HG03378 (cell line): ENCODE measurements around the gene ACKR4.
A peak's percentile ranks its signal among the peaks of the same experiment; 100 is the strongest.
"Not testable (repeated sequence)": the region's sequence is repeated elsewhere in the genome, so short reads cannot be mapped to it uniquely, and the experiment has no call there.

Experiments
- ATAC-seq: cut with Tn5 transposase; IDR thresholded peaks from one replicate; pipeline ENCODE4 v1.9.1; 2021; ENCODE audit warnings: mild to moderate bottlenecking, moderate library complexity; ENCODE audit not compliant: unreplicated experiment

The ACKR4 gene

DNA sequence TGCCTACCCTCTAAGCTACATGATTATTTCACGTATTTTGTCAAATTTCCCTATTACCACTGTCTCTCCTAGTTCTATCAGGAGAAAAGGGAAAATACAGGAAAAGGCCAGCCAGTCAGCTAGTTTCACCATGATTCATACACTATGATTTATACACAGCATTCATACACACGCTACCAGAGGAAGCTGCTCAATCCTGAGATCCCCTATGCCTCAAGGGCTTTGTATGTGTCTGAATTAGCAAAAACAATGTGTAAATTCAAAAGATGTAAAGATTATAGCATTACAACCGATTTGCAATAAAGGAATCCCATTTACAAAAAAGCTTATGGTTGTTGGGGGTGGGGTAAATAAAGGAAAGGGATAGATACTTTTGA is 3.1 kb upstream of the ACKR4 start:
- no peak for ATAC-seq

DNA sequence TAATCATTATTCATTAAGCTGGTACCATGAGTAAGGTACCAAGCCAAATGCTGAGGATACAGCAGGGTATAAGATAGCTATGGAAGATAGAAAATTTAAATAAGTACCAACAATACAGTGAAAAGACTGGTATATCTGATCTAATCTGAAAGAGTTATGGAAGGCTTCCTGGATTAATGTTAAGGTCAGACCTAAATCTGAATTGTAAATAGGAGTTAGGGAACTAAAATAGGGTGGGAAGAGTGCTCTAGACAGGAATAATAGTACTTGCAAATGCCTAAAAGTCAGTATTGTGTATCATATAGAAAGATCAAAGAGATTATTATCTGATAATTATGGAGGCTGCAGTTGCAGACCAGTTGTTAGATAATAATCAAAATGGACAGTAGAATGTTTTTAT is 2.6 kb upstream of the ACKR4 start:
- no peak for ATAC-seq

DNA sequence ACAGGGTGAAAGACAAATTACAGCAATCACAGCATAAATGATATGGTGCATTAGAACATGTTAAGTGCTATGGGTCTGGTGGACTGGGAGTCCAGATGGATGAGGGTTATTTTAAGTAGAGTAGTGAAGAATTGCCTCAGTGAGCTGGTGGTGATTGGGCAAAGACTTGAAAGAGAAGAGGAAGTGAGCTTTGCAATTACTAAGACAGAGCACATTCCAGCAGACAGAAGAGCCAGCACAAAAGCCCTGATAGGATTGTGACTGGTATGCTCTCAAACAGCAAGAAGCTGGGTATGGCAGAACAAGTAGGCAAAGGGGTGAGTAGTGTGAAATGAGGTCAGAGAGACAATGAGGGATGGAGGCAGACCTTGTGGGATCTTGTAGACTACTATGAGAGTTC is 2.1 kb upstream of the ACKR4 start:
- no peak for ATAC-seq

DNA sequence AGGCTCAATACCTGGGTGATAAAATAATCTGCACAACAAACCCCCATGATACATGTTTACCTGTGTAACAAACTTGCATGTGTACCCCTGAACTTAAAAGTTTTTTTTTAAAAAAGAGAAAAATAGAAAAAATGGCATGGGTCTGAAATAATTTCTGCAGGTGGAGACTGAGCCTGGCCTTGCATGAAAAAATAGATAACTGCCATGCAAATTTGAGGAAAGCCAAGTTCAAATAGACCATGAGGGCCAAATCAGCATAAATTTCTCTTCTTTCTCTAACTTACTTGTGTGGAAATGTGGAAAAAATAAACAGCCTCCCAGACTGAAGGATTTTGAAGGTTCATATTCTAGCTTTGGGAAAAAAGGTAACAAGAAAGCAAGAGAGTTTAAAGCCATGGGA is 744 bp upstream of the ACKR4 start:
- ATAC-seq, result no peak

DNA sequence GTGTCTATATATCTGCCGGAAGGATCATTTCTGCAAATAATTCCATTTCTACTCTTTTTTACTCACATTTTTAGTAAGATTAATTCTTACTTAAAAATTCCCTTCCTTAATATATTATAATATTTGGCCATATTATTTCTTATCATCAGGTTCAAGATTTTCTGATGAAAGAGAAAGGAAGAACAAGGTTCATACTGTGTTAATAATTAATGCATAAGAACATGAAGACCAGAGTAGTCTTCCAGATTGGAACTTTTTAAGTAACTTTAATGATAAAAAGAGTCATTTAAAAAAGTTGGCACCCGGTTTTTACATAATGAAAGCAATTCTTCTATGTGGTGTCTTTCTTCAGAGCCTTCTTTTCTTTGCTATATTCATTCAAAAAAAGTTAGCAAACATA is 590 bp downstream of the ACKR4 start:
- no peak for ATAC-seq

DNA sequence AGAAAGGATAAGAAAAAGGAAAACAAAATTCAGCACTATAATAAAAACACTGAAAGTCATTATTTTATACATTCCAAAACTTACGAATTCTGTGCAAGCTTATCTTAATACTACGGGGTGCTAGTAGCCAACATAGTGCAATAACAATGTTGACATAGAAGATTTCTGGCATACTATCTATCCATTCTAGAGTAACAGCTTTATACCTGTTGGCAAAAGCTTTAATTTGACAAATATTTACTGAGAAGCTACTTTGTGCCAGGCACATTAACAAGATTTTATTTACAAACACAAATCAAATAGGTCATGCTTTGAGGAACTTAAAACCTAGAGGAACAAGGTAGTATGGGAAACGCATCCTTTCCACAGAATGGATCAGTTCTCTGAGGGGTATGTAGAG is 1.1 kb downstream of the ACKR4 start:
- ATAC-seq, result no peak

DNA sequence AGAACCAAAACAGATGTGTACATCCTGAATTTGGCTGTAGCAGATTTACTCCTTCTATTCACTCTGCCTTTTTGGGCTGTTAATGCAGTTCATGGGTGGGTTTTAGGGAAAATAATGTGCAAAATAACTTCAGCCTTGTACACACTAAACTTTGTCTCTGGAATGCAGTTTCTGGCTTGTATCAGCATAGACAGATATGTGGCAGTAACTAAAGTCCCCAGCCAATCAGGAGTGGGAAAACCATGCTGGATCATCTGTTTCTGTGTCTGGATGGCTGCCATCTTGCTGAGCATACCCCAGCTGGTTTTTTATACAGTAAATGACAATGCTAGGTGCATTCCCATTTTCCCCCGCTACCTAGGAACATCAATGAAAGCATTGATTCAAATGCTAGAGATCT is 3.5 kb downstream of the ACKR4 start:
- not testable (repeated sequence) for ATAC-seq

DNA sequence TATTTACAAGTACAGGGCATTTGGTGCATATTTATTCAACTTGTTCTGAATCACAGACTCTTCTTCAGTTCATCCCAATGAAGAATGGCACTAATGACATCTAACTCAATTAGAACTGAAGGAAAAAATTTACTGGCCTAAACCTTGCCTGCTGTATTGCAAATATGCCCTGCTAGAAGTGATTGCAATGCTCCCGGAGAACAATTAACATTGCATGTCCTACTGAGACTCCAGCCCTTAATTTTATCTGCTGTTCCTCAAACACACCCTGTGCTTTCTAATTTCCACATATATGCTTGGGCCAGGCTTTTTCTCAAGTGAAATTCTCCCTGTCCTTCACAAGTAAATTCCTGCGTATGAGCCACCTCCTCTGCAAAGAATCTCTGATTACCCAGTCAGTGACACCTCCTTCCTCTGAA is 8.3 kb downstream of the ACKR4 start:
- ATAC-seq, result no peak

DNA sequence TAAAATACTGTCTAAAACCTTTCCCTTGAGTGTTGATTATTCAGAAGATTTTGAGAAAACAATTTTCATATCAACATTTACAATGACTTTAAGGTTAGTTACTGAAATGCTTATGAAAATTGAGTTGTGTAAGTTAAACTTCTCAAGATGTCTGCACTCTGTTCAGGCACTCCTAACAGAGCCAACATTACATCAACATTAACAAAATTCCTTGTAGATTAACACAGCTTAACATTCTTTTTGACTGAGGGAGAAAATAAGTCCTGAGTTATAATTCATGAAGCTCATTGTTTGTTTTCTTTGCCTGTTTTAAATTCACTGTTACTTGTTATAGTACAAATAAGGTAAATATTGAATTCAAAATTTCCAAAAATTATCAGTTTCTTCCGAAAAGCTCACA is 9.0 kb downstream of the ACKR4 start:
- ATAC-seq, result no peak

DNA sequence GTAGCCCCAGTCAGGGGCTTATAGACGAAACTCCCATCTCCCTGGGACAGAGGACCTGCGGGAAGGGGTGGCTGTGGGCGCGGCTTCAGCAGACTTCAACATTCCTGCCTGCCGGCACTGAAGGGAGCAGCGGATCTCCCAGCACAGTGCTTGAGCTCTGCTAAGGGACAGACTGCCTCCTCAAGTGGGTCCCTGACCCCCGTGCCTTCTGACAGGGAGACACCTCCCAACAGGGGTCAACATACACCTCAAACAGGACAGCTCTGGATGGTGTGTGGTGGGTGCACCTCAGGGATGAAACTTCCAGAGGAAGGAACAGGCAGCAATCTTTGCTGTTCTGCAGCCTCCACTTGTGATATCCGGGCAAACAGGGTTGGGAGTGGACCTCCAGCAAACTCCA is 9.6 kb downstream of the ACKR4 start:
- not testable (repeated sequence) for ATAC-seq

DNA sequence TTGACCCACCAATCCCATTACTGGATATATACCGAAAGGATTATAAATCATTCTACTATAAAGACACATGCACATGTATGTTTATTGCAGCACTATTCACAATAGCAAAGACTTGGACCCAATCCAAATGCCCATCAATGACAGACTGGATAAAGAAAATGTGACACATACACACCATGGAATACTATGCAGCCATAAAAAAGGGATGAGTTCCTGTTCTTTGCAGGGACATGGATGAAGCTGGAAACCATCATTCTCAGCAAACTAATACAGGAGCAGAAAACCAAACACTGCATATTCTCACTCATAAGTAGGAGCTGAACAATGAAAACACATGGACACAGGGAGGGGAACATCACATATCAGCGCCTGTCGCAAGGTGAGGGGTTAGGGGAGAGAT is 18.2 kb downstream of the ACKR4 start:
- not testable (repeated sequence) for ATAC-seq

DNA sequence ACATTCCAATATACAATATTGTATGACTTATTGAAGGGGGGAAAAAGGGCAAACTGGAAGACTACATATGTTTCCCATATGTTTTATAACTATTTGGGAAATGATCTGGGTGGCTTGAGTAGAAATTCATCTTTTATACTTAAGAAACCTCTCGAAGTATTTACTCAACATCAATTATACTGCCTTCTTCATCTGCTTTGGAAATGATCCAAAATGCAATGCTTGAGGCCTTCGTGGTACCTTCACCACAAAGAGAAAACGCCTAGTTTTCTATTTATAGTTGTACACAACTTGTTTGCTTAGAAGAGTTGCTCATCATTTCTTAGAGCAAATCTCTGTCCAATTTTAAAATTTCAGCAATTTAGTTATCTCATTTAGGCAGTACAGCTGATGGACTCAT is 18.8 kb downstream of the ACKR4 start:
- no peak for ATAC-seq

DNA sequence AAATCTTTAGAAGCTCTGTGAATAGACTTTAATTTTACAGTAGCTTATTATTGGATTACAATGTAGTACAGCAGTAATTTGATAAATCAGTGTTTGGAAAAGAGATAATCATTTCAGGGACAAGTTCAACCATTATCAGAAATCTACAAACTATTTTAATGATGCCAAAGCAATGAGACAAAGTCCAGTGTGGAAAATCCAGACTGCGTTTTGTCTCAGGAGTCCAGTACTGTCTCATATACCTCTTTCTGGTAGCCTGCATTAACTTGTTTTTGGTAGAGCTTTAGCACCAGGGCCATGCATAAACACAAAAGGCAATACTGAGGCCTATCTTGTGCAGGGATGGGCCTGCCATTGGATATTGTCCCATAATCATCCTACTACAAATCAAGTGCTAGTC is 19.7 kb downstream of the ACKR4 start:
- no peak for ATAC-seq

DNA sequence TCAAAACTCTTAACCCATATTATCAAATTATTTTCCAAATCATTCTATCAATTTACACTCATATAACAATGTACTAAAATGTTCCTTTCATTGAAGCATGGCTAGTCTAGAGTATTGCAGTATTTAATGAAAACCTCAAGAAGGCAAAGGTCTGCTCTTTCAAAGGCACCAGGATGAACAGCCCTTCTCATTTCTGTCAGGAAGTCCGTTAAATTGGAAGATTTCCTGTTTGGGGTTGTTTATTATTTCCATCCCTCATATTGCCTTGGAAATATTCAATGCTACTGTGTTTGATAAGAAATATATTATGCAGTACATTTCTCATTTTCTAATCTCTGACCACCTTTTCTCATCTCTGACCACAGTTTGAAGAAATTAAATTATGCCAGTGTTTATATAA is 25.1 kb downstream of the ACKR4 start:
- no peak for ATAC-seq

DNA sequence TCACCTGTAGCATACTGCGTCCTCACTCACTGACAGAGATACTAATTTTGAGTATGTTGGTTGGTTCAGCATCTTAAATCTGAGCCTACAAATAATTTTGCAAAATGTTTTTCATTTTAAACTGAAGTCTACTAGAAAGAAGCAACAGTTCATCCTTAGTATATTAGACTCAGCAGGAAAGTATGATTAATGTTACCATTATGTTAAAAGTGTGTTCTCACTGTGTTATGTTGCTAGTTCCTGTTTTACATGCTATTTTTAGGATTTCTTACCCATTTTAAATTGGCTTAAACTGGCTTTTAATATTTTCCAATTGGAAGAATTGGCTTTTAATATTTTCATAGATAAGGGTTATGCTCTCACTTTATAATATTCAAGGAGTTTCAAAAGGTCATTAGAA is 25.7 kb downstream of the ACKR4 start:
- ATAC-seq, result no peak

DNA sequence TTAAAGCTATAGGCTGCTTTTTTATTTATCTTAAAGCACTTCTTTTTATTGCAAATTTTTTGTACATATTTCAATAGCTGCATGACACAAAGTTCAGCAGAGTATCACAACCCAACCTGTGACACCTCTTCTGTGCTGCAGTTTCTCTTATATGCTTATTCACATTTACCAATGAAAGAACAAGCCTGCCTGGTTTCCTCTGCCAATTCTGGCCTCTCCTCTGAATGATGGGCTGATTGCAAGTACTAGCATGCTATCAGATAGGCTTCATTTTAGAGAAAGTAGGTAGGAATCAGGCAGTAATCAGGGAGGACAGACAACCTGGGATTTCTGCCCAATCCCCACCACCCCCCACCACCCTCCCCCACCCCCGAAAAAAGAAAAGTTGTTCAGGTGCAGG is 26.6 kb downstream of the ACKR4 start:
- no peak for ATAC-seq

DNA sequence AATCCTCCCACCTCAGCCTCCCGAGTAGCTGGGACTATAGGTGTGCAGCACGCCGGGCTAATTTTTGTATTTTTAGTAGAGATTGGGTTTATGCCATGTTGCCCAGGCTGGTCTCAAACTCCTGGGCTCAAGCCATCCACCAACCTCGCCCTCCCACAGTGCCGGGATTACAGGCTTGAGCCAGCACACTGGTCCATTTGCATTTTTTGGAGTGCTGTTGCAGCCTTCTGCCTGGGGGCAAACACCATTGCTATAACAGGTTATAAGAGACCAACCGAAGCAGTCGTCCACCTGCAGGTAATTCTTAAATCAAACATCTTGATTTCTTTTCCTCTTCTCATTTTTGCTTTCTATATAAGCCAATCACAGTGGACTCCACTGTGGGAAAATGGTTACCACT is 27.7 kb downstream of the ACKR4 start:
- ATAC-seq, result no peak

DNA sequence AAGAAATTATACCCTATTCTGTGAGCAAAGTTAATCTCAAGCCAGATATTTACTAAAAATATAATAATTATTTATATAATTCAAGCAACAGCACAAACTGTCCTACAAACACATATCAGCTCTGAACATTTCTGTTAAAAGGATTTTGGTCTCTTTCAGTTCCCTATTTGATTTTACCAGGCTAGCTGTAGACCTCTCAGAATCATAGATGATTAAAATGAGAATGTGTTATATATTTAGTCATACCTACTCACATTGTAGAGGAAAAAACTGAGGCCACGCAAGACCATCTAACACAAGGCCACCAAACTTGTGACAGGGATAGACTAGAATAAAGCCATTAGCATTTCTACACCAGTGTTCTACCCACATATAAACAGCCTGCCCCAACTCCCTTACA is 28.5 kb downstream of the ACKR4 start:
- ATAC-seq, result peak; percentile 90

DNA sequence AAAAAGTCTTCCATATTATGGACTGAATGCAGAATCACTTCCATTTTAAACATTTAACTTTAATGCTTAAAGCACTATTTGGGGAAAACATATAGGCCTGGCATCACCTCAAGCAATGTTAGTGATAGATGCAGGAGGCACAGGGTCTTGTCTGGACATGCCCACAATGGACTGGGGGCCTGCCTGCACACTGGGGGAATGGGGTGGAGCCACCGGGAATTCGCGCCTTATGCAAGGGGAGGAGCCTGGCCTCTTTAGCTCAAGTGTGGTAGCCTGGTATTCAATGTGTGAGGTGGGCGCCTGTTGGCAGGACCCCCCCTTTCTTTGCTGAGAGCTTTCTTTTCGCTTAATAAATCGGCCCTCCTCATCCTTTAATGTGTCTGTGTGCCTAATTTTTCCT is 29.9 kb downstream of the ACKR4 start:
- ATAC-seq, result no peak

DNA sequence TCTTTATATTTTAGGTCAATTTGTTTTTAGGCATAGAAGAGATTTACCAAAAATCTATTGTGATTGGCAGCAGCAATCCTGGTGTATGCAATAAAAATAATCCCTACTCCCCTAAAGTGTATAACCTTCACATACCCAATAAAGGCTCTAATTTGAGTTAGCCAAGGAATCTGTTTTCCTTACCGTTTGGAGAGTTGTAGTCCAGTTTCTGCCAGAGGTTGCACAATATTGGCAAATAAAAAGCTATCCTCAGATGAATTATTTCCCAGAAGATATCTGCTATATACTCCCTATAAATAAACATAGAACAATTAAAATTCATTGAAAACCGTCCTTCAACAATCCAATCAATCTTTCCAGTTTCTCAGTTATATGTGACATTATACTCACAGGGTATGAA is 31.1 kb downstream of the ACKR4 start:
- no peak for ATAC-seq

DNA sequence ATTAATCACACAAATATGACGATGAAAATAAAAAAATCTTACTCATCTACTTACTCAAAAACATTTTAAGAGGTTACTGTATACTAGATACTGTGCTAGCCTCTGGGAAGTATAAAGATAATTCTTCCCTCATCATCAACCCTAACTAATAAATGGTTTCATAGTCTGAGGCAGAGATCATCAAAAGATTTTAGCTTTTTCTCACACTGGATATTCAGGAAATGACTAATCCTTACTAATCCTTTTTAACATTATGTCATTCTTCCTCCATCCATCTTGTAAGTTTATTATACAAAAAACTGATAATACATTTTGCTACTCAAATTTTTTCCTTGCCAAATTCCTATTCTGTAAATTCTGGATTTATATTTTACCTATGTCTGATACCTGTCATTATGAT is 32.9 kb downstream of the ACKR4 start:
- no peak for ATAC-seq

DNA sequence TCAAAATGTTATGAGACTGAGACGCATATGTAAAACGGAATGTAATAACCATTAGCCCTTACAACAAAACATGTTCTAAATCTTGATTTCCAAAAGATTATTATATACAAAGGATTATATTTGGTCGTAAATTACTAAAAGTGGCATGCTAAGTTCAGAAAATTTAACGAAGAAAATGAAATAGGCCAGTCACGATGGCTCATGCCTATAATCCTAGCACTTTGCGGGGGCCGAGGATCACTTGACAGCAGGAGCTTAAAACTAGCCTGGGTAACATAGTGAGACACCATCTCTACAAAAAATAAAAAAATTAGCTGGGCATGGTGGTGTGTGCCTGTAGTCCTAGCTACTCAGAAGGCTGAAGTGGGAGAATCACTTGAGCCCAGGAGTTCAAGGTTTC is 33.5 kb downstream of the ACKR4 start:
- no peak for ATAC-seq

DNA sequence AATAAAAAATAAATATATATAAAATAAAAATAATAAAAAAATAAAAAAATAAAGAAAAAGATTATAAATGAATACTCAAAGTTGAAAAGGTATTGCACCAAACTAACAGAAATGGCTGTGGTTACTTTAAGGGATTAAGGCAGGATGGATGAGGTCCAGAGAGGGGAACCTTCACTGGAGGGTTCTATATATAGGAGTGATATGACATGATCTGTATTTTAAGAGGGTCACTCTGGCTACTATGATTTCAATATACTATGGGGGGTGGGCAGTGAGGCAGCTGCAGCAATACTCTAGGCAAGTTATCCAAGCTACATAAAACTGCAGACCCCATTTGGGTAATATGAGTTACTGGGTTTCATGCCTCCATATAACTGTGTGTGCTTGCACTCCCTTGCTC is 38.0 kb downstream of the ACKR4 start:
- no peak for ATAC-seq

DNA sequence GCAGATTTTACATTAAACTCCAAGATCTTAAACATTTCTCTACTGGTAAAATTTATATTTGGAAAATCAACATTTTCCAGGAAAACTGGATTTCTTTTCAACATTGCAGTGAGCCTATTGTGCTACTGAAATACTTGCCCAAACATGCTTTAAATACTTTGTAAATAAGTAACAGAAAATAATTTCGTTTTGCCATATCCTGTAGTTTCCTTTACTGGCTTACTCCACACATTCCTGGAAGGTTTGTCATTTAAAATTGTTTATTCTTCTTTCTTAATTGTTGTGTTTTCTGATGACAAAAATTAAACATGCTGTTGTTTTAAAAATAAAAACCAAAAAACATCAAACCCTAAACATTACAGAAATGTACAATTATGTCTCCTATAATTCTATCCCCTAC is 40.5 kb downstream of the ACKR4 start:
- ATAC-seq, result no peak
